HepG2 (cell line): ENCODE data around the gene ACTN3. TPM values are rescaled to one million over a fixed set of nuclear protein-coding genes. Genes with fewer than 3 reads are reported as not detected.

Source experiments
- BRF2 ChIP-seq: sonication (generic); formaldehyde crosslinking; IDR thresholded peaks from 2 replicates; pipeline ENCODE4 v1.8.1; 2022; ENCODE audit warnings: mild to moderate bottlenecking, missing genetic modification reagents
- CENPT ChIP-seq: sonication (generic); formaldehyde crosslinking; IDR thresholded peaks from 2 replicates; pipeline ENCODE4 v1.8.0; 2022; ENCODE audit warnings: low read depth, mild to moderate bottlenecking, moderate library complexity, missing genetic modification reagents
- ETV5 ChIP-seq: IDR thresholded peaks from 2 replicates; pipeline ENCODE4 v1.6.1; 2018; ENCODE audit warnings: missing biosample characterization, missing genetic modification reagents, inconsistent platforms, borderline replicate concordance
- GRHL1 ChIP-seq: sonication (generic); formaldehyde crosslinking; conservative IDR thresholded peaks from 2 replicates; pipeline ENCODE4 v1.8.0; 2022; ENCODE audit warnings: missing genetic modification reagents
- HNF1A ChIP-seq, 2 experiments: sonication (generic) in 1 of 2; formaldehyde crosslinking in 1 of 2; IDR thresholded peaks; 2 replicates each; pipeline versions ENCODE4 v1.4.0 to v1.6.1; 2016 to 2020; ENCODE audit warnings: borderline replicate concordance in 1 of 2, low read depth in 1 of 2, mild to moderate bottlenecking in 1 of 2, missing genetic modification reagents in 1 of 2
- KLF11 ChIP-seq: IDR thresholded peaks from 2 replicates; pipeline ENCODE4 v1.6.1; 2016; ENCODE audit warnings: missing compliant biosample characterization
- NR2C2 ChIP-seq: sonication (generic); formaldehyde crosslinking; IDR thresholded peaks from 2 replicates; pipeline ENCODE4 v1.4.0; 2020; ENCODE audit warnings: missing genetic modification reagents, mild to moderate bottlenecking, moderate library complexity, borderline replicate concordance
- RARA ChIP-seq: IDR thresholded peaks from 2 replicates; pipeline ENCODE4 v1.6.1; 2016; ENCODE audit warnings: missing genetic modification reagents, missing compliant biosample characterization
- SKIL ChIP-seq: sonication (generic); formaldehyde crosslinking; IDR thresholded peaks from 2 replicates; pipeline ENCODE4 v1.8.0; 2022; ENCODE audit warnings: missing genetic modification reagents, mild to moderate bottlenecking, moderate library complexity, borderline replicate concordance
- ZBTB2 ChIP-seq: sonication (generic); formaldehyde crosslinking; IDR thresholded peaks from 2 replicates; pipeline ENCODE4 v1.8.0; 2022; ENCODE audit warnings: low read depth, missing genetic modification reagents
- ZBTB37 ChIP-seq: sonication (generic); formaldehyde crosslinking; IDR thresholded peaks from 2 replicates; pipeline ENCODE4 v1.4.0; 2020; ENCODE audit warnings: mild to moderate bottlenecking, missing genetic modification reagents
- ZNF3 ChIP-seq: IDR thresholded peaks from 2 replicates; pipeline ENCODE4 v1.7.0; 2017; ENCODE audit warnings: inconsistent platforms
- polyA plus RNA-seq, 8 experiments: library from polyadenylated mRNA; depleted of rRNA in 3 of 8; stranded (reverse) in 7 of 8; unstranded in 1 of 8; fragments of >200 nt; fragmentation: Illumina TruSeq in 4 of 8; extraction: Trizol in 4 of 8; gene quantifications; 2 replicates each; pipeline versions ENCODE4 v1.2.1 to v1.2.3, GENCODE V29; 2011 to 2016; ENCODE audit warnings: low read depth in 4 of 8, missing spikeins in 1 of 8, mixed read lengths in 1 of 8; ENCODE audit not compliant: insufficient read depth in 1 of 8
- total RNA-seq, 5 experiments: library from RNA; depleted of rRNA; stranded (reverse); fragments of >200 nt; fragmentation: Illumina TruSeq; extraction: Trizol; gene quantifications; 2 replicates each; pipeline ENCODE4 v1.2.3, GENCODE V29; 2016; ENCODE audit warnings: low read depth in 1 of 5

ACTN3 gene
- total and polyA plus RNA-seq, 2 of the 13 experiments (the other 11 are each of a cell fraction or from before 2014, with no cell fraction given): 0.04 to 0.09 TPM

GRCh38 chr11:66545701-66546367 is 869 bp upstream of the ACTN3 start, which contains the start of gene ZDHHC24 (continued):
- TF ChIP-seq ETV5 (CRISPR knock-in tag) (peak; percentile 17; the same call in 1 of the 2 replicates), CENPT (no peak), ZNF3 (CRISPR knock-in tag) (no peak), GRHL1 (CRISPR knock-in tag) (no peak), ZBTB37 (CRISPR knock-in tag) (no peak), BRF2 (CRISPR knock-in tag) (no peak), NR2C2 (CRISPR knock-in tag) (no peak), KLF11 (CRISPR knock-in tag) (no peak), HNF1A (IDR thresholded peaks at IDR 0.05; ENCODE audit: low read depth) (no peak), HNF1A (CRISPR knock-in tag; IDR thresholded peaks at IDR 0.05; ENCODE audit: borderline replicate concordance) (0 out of 2 replicates have a peak, but pooled peaks have one; percentile 24), SKIL (CRISPR knock-in tag) (no peak), ZBTB2 (no peak), RARA (no peak)
